Panc1 (cell line): ENCODE measurements around the gene MARK4. TPM values are rescaled to one million over a fixed set of nuclear protein-coding genes. Genes with fewer than 3 reads are reported as not detected.

Experiments
- ATAC-seq: fragments of 200-7000 bp; cut with Tn5 transposase; 2 replicates; pipeline ENCODE4 v1.9.1; 2020; ENCODE audit warnings: mild to moderate bottlenecking, moderate library complexity
- BruUV-seq: library from RNA; stranded (reverse); fragments of 400-500 nt; replicated peaks from 2 replicates; lab custom pipeline; 2021; lab: Mats Ljungman, UMichigan
- CTCF ChIA-PET: fragments of 300-600 bp; sonication (Branson Sonifier 250); formaldehyde crosslinking; loops from one replicate; lab custom pipeline; 2022; ENCODE audit warnings: antibody characterized with exemption; lab: Charles Lee
- POLR2A ChIA-PET: fragments of 300-600 bp; sonication (Branson Sonifier 250); formaldehyde crosslinking; loops from one replicate; lab custom pipeline; 2022; ENCODE audit warnings: antibody characterized with exemption; lab: Charles Lee
- DNase-seq: peaks from one replicate; pipeline ENCODE4 v3.0.0-alpha.2; 2010; ENCODE audit warnings: low read depth, low spot score
- H3K27ac ChIP-seq: 2 replicates; pipeline ENCODE4 v1.5.1; 2011; ENCODE audit warnings: mild to moderate bottlenecking, low read length, inconsistent platforms
- H3K27me3 ChIP-seq: fragments of 200-500 bp; sonication (Bioruptor generic); 2 replicates; pipeline ENCODE4 v1.6.0; 2014; ENCODE audit warnings: low read length, inconsistent platforms; ENCODE audit not compliant: control insufficient read depth, insufficient read depth
- H3K36me3 ChIP-seq: fragments of 200-500 bp; sonication (Bioruptor generic); 2 replicates; pipeline ENCODE4 v1.5.1; 2014; ENCODE audit warnings: inconsistent platforms, mild to moderate bottlenecking, low read length, moderate library complexity; ENCODE audit not compliant: control insufficient read depth, insufficient read depth
- H3K4me1 ChIP-seq: 2 replicates; pipeline ENCODE4 v1.5.1; 2011; ENCODE audit warnings: inconsistent platforms, mild to moderate bottlenecking, low read length, moderate library complexity; ENCODE audit not compliant: control insufficient read depth, insufficient read depth
- H3K4me3 ChIP-seq, 2 experiments: 2 replicates each; pipeline ENCODE4 v1.5.1; 2011 to 2012; ENCODE audit warnings: low read depth in 2 of 2, low read length in 2 of 2, mild to moderate bottlenecking in 2 of 2, inconsistent platforms in 1 of 2, moderate library complexity in 1 of 2
- H3K9me3 ChIP-seq: fragments of 200-500 bp; sonication (Bioruptor generic); 2 replicates; pipeline ENCODE4 v1.5.1; 2014; ENCODE audit warnings: low read depth, mild to moderate bottlenecking, inconsistent platforms, low read length, moderate library complexity; ENCODE audit not compliant: control insufficient read depth, insufficient read depth
- CTCF ChIP-seq: fragments of 450-650 bp; IDR thresholded peaks from 2 replicates; pipeline ENCODE4 v1.5.1; 2017; ENCODE audit warnings: mild to moderate bottlenecking
- POLR2AphosphoS5 ChIP-seq: IDR thresholded peaks from 2 replicates; pipeline ENCODE4 v1.6.1; 2012; ENCODE audit warnings: mild to moderate bottlenecking, low read depth, low read length, moderate library complexity
- REST ChIP-seq, 2 experiments: IDR thresholded peaks; 2 replicates each; pipeline ENCODE4 v1.6.1; 2011 to 2012; ENCODE audit warnings: low read depth in 2 of 2, control low read depth in 1 of 2, low read length in 1 of 2, mild to moderate bottlenecking in 1 of 2, moderate library complexity in 1 of 2; ENCODE audit not compliant: insufficient read depth in 1 of 2
- SIN3A ChIP-seq: IDR thresholded peaks from 2 replicates; pipeline ENCODE4 v1.6.1; 2012; ENCODE audit warnings: low read depth, mild to moderate bottlenecking, low read length, moderate library complexity, borderline replicate concordance; ENCODE audit not compliant: insufficient read depth
- TCF7L2 ChIP-seq: IDR thresholded peaks from 2 replicates; pipeline ENCODE4 v1.6.1; 2011; ENCODE audit warnings: mild to moderate bottlenecking, low read depth, low read length, inconsistent platforms
- in situ Hi-C: cut with HindIII; loops from 2 replicates; pipeline ENCODE4 v1.10.0; 2016; ENCODE audit warnings: low sequenced_read_pairs, low pct_unique_long_range_greater_than_20kb
- intact Hi-C: fragments of 100-400 bp; cut with micrococcal nuclease; formaldehyde crosslinking; loops from one replicate; pipeline ENCODE4 v1.10.0; 2022; ENCODE audit not compliant: unreplicated experiment
- total RNA-seq: library from RNA; stranded (reverse); gene quantifications from one replicate; pipeline ENCODE4 v1.2.1, GENCODE V29; 2021; ENCODE audit not compliant: unreplicated experiment

The MARK4 gene
- total RNA-seq, 1 experiment from 2014 or later = 21.6 TPM

- ChIA-PET CTCF (no interaction called here), POLR2A (no interaction called here)
- H3K9me3 ChIP-seq = no peaks in the 10 kb centered on the region
- H3K4me3 ChIP-seq = no peak overlapping the region
- DNase-seq (no peak), ATAC-seq (no peak)
- BruUV-seq = TSS peak; percentile 83
- in situ Hi-C loops = no loop called here
- intact Hi-C loops = loop anchor here (10.0 kb wide), 1 partner anchor 69 kb away; the partner anchor contains the start of gene CKM
- no peaks in the 10 kb centered on the region; the same call in 1 of the 2 replicates for H3K36me3 ChIP-seq
- H3K4me1 ChIP-seq = no peaks in the 10 kb centered on the region; the same call in 1 of the 2 replicates
- TF ChIP-seq CTCF (no peak), POLR2AphosphoS5 (no peak), TCF7L2 (no peak), SIN3A (no peak), REST (IDR thresholded peaks at IDR 0.05; ENCODE audit: insufficient read depth in 1 of 2, low read depth in 2 of 2, low read length in 1 of 2) (no peak)
- H3K27ac ChIP-seq = no peak overlapping the region
- no peaks in the 10 kb centered on the region for H3K27me3 ChIP-seq
These were observed 4.6 kb downstream of the MARK4 start for GRCh38 chr19:45255611-45256157.

GRCh38 chr19:45256836-45257235, 5.8 kb downstream of the MARK4 start:
- Histone ChIP-seq H3K27me3 (no peaks in the 10 kb centered on the region), H3K4me3 (no peak overlapping the region), H3K9me3 (no peaks in the 10 kb centered on the region), H3K36me3 (no peaks in the 10 kb centered on the region; the same call in 1 of the 2 replicates), H3K27ac (no peak overlapping the region), H3K4me1 (no peaks in the 10 kb centered on the region; the same call in 1 of the 2 replicates)
- POLR2A ChIA-PET = interaction anchor here (0.7 kb wide), 1 partner anchor 293 kb away, joined by 3 read pairs; no protein-coding TSS in a partner anchor
- no peak for ATAC-seq
- BruUV-seq = no TSS peak
- no peak for TF ChIP-seq POLR2AphosphoS5
- no peak for TF ChIP-seq CTCF
- TF ChIP-seq TCF7L2 = no peak
- no peak for TF ChIP-seq REST (IDR thresholded peaks at IDR 0.05; ENCODE audit: insufficient read depth in 1 of 2, low read depth in 2 of 2, low read length in 1 of 2)
- TF ChIP-seq SIN3A = no peak
- in situ Hi-C loops = no loop called here
- CTCF ChIA-PET = no interaction called here
- intact Hi-C loops = loop anchor here (10.0 kb wide), 1 partner anchor 68 kb away; the partner anchor contains the start of gene CKM
- DNase-seq = no peak
